ENCODE results near the gene CEP170B.

The CEP170B gene

GRCh38 chr14:104845834-104846441 lies 19.1 kb upstream of the CEP170B start:
- H4K5ac ChIP-seq (ENCODE audit: low read length), result no peak overlapping the region
- no peak overlapping the region for H3K9ac ChIP-seq (ENCODE audit: low read length)
- no peak overlapping the region for H3K4me2 ChIP-seq (ENCODE audit: low read length)
- no peak overlapping the region for H2AK5ac ChIP-seq (ENCODE audit: low read length)
- H3K4me1 ChIP-seq (ENCODE audit: control insufficient read depth, low read depth, low read length), result peaks cover 2% of the 10 kb centered on the region
- no peak overlapping the region for H3K56ac ChIP-seq (ENCODE audit: low read length)
- no peaks in the 10 kb centered on the region for H3K27me3 ChIP-seq (ENCODE audit: insufficient read depth, low read length, poor library complexity)
- no peak overlapping the region for H3K4me3 ChIP-seq (ENCODE audit: low read length)
- H3K36me3 ChIP-seq (ENCODE audit: control insufficient read depth, insufficient read depth, low read length), result no peaks in the 10 kb centered on the region
- no peak overlapping the region for H2BK15ac ChIP-seq (replicated peaks; ENCODE audit: low read depth)
- no peak overlapping the region for H2BK5ac ChIP-seq (ENCODE audit: low read length)
- H3K4ac ChIP-seq (ENCODE audit: low read depth, low read length), result no peak overlapping the region
- no CpG with 5 or more reads among the region's 3 CpGs for WGBS (ENCODE audit: extremely low coverage, insufficient coverage, low lambda C conversion rate)
- no peak overlapping the region for H3K23ac ChIP-seq (ENCODE audit: low read length)
- no peak overlapping the region for H4K8ac ChIP-seq (ENCODE audit: low read depth, low read length)
- no peak overlapping the region for H3K27ac ChIP-seq (ENCODE audit: low read depth, low read length)
- H2BK120ac ChIP-seq (ENCODE audit: low read depth, low read length), result no peak overlapping the region
- no peaks in the 10 kb centered on the region for H3K79me1 ChIP-seq (ENCODE audit: low read length)
- no peak overlapping the region for H3K18ac ChIP-seq (ENCODE audit: low read length)
- DNase-seq, result no peak
- H3K79me2 ChIP-seq (ENCODE audit: control insufficient read depth, insufficient read depth, low read length), result no peaks in the 10 kb centered on the region

GRCh38 chr14:104852280-104852663 lies 12.8 kb upstream of the CEP170B start:
- H2BK5ac ChIP-seq (ENCODE audit: low read length), result no peak overlapping the region
- H3K9ac ChIP-seq (ENCODE audit: low read length), result no peak overlapping the region
- no peak overlapping the region for H3K18ac ChIP-seq (ENCODE audit: low read length)
- H3K23ac ChIP-seq (ENCODE audit: low read length), result no peak overlapping the region
- no peak overlapping the region for H4K5ac ChIP-seq (ENCODE audit: low read length)
- no peak for DNase-seq
- no peaks in the 10 kb centered on the region for H3K79me2 ChIP-seq (ENCODE audit: control insufficient read depth, insufficient read depth, low read length)
- H3K4me1 ChIP-seq (ENCODE audit: control insufficient read depth, low read depth, low read length), result peaks cover 1% of the 10 kb centered on the region
- no peak overlapping the region for H3K27ac ChIP-seq (ENCODE audit: low read depth, low read length)
- H3K56ac ChIP-seq (ENCODE audit: low read length), result no peak overlapping the region
- H3K4me3 ChIP-seq (ENCODE audit: low read length), result no peak overlapping the region
- H3K4me2 ChIP-seq (ENCODE audit: low read length), result no peak overlapping the region
- no peak overlapping the region for H4K8ac ChIP-seq (ENCODE audit: low read depth, low read length)
- no peaks in the 10 kb centered on the region for H3K36me3 ChIP-seq (ENCODE audit: control insufficient read depth, insufficient read depth, low read length)
- no CpG with 5 or more reads among the region's 8 CpGs for WGBS (ENCODE audit: extremely low coverage, insufficient coverage, low lambda C conversion rate)
- no peak overlapping the region for H2BK120ac ChIP-seq (ENCODE audit: low read depth, low read length)
- no peaks in the 10 kb centered on the region for H3K79me1 ChIP-seq (ENCODE audit: low read length)
- H3K4ac ChIP-seq (ENCODE audit: low read depth, low read length), result no peak overlapping the region
- H2AK5ac ChIP-seq (ENCODE audit: low read length), result no peak overlapping the region
- H2BK15ac ChIP-seq (replicated peaks; ENCODE audit: low read depth), result no peak overlapping the region
- H3K27me3 ChIP-seq (ENCODE audit: insufficient read depth, low read length, poor library complexity), result no peaks in the 10 kb centered on the region

- H3K27me3 ChIP-seq (ENCODE audit: insufficient read depth, low read length, poor library complexity), result no peaks in the 10 kb centered on the region
- no peak overlapping the region for H3K27ac ChIP-seq (ENCODE audit: low read depth, low read length)
- no peak overlapping the region for H3K4me2 ChIP-seq (ENCODE audit: low read length)
- no peak overlapping the region for H2BK15ac ChIP-seq (replicated peaks; ENCODE audit: low read depth)
- no peak overlapping the region for H2BK120ac ChIP-seq (ENCODE audit: low read depth, low read length)
- H3K79me1 ChIP-seq (ENCODE audit: low read length), result peaks cover 3% of the 10 kb centered on the region
- H3K56ac ChIP-seq (ENCODE audit: low read length), result no peak overlapping the region
- no peak for DNase-seq
- no peak overlapping the region for H2AK5ac ChIP-seq (ENCODE audit: low read length)
- no peak overlapping the region for H4K8ac ChIP-seq (ENCODE audit: low read depth, low read length)
- H3K4me1 ChIP-seq (ENCODE audit: control insufficient read depth, low read depth, low read length), result peaks cover 1% of the 10 kb centered on the region
- no peak overlapping the region for H3K9ac ChIP-seq (ENCODE audit: low read length)
- H3K4me3 ChIP-seq (ENCODE audit: low read length), result no peak overlapping the region
- no peak overlapping the region for H3K4ac ChIP-seq (ENCODE audit: low read depth, low read length)
- no peak overlapping the region for H4K5ac ChIP-seq (ENCODE audit: low read length)
- no CpG with 5 or more reads among the region's 12 CpGs for WGBS (ENCODE audit: extremely low coverage, insufficient coverage, low lambda C conversion rate)
- H2BK5ac ChIP-seq (ENCODE audit: low read length), result no peak overlapping the region
- no peak overlapping the region for H3K18ac ChIP-seq (ENCODE audit: low read length)
- no peaks in the 10 kb centered on the region for H3K79me2 ChIP-seq (ENCODE audit: control insufficient read depth, insufficient read depth, low read length)
- H3K23ac ChIP-seq (ENCODE audit: low read length), result no peak overlapping the region
- no peaks in the 10 kb centered on the region for H3K36me3 ChIP-seq (ENCODE audit: control insufficient read depth, insufficient read depth, low read length)
These were observed 9.5 kb upstream of the CEP170B start for GRCh38 chr14:104855532-104856090.

- Histone ChIP-seq H2BK5ac (ENCODE audit: low read length) (no peak overlapping the region), H3K27me3 (ENCODE audit: insufficient read depth, low read length, poor library complexity) (no peaks in the 10 kb centered on the region), H3K9ac (ENCODE audit: low read length) (no peak overlapping the region), H3K79me2 (ENCODE audit: control insufficient read depth, insufficient read depth, low read length) (peaks cover 1% of the 10 kb centered on the region), H3K4me1 (ENCODE audit: control insufficient read depth, low read depth, low read length) (peaks cover 1% of the 10 kb centered on the region), H3K36me3 (ENCODE audit: control insufficient read depth, insufficient read depth, low read length) (no peaks in the 10 kb centered on the region), H3K27ac (ENCODE audit: low read depth, low read length) (no peak overlapping the region), H2BK15ac (replicated peaks; ENCODE audit: low read depth) (no peak overlapping the region), H2AK5ac (ENCODE audit: low read length) (no peak overlapping the region), H4K8ac (ENCODE audit: low read depth, low read length) (no peak overlapping the region), H3K4ac (ENCODE audit: low read depth, low read length) (no peak overlapping the region), H4K5ac (ENCODE audit: low read length) (no peak overlapping the region), H3K18ac (ENCODE audit: low read length) (no peak overlapping the region), H3K79me1 (ENCODE audit: low read length) (peaks cover 9% of the 10 kb centered on the region), H3K4me2 (ENCODE audit: low read length) (no peak overlapping the region), H2BK120ac (ENCODE audit: low read depth, low read length) (no peak overlapping the region), H3K23ac (ENCODE audit: low read length) (no peak overlapping the region), H3K4me3 (ENCODE audit: low read length) (no peak overlapping the region), H3K56ac (ENCODE audit: low read length) (no peak overlapping the region)
- WGBS (ENCODE audit: extremely low coverage, insufficient coverage, low lambda C conversion rate), result no CpG with 5 or more reads among the region's 21 CpGs
- no peak for DNase-seq
These were observed 8.8 kb upstream of the CEP170B start for GRCh38 chr14:104856157-104856868.

GRCh38 chr14:104856869-104857860 lies 7.9 kb upstream of the CEP170B start:
- WGBS (ENCODE audit: extremely low coverage, insufficient coverage, low lambda C conversion rate), result no CpG with 5 or more reads among the region's 25 CpGs
- Histone ChIP-seq H3K36me3 (ENCODE audit: control insufficient read depth, insufficient read depth, low read length) (no peaks in the 10 kb centered on the region), H3K4me3 (ENCODE audit: low read length) (no peak overlapping the region), H3K4me1 (ENCODE audit: control insufficient read depth, low read depth, low read length) (peaks cover 1% of the 10 kb centered on the region), H3K9ac (ENCODE audit: low read length) (no peak overlapping the region), H4K5ac (ENCODE audit: low read length) (no peak overlapping the region), H3K56ac (ENCODE audit: low read length) (no peak overlapping the region), H4K8ac (ENCODE audit: low read depth, low read length) (no peak overlapping the region), H2BK15ac (replicated peaks; ENCODE audit: low read depth) (no peak overlapping the region), H3K27ac (ENCODE audit: low read depth, low read length) (no peak overlapping the region), H3K79me2 (ENCODE audit: control insufficient read depth, insufficient read depth, low read length) (peaks cover 6% of the 10 kb centered on the region), H2AK5ac (ENCODE audit: low read length) (no peak overlapping the region), H3K18ac (ENCODE audit: low read length) (no peak overlapping the region), H2BK120ac (ENCODE audit: low read depth, low read length) (no peak overlapping the region), H3K79me1 (ENCODE audit: low read length) (peaks cover 15% of the 10 kb centered on the region), H3K27me3 (ENCODE audit: insufficient read depth, low read length, poor library complexity) (no peaks in the 10 kb centered on the region), H2BK5ac (ENCODE audit: low read length) (no peak overlapping the region), H3K23ac (ENCODE audit: low read length) (no peak overlapping the region), H3K4me2 (ENCODE audit: low read length) (no peak overlapping the region), H3K4ac (ENCODE audit: low read depth, low read length) (no peak overlapping the region)
- peak; percentile 80 for DNase-seq
